SK-N-SH (cell line): ENCODE results near the gene DNAJB12. TPM values are rescaled to one million over a fixed set of nuclear protein-coding genes. Genes with fewer than 3 reads are reported as not detected.
"Not testable (repeated sequence)": the region's sequence is repeated elsewhere in the genome, so short reads cannot be mapped to it uniquely, and the experiment has no call there.

Experiments used
- CTCF ChIA-PET: fragments of 300-600, 350-600 bp; formaldehyde crosslinking; extraction: SDS; loops from one replicate; lab custom pipeline; 2021; lab: Yijun Ruan, JAX
- POLR2A ChIA-PET: fragments of 350-600 bp; sonication (Branson Sonifier 250); formaldehyde crosslinking; extraction: SDS; loops from one replicate; lab custom pipeline; 2020; ENCODE audit warnings: antibody characterized with exemption, inconsistent platforms; lab: Yijun Ruan, JAX
- DNase-seq: peaks from one replicate; pipeline ENCODE4 v3.0.0; 2012
- H2AFZ ChIP-seq: fragments of 200-600 bp; sonication (generic); 2 replicates; pipeline ENCODE4 v1.8.1; 2016; ENCODE audit warnings: antibody characterized with exemption, mild to moderate bottlenecking, low read depth
- H3F3A ChIP-seq: fragments of 200-600 bp; sonication (generic); replicated peaks from 2 replicates; pipeline ENCODE3; 2016; ENCODE audit warnings: antibody characterized with exemption, mild to moderate bottlenecking; ENCODE audit not compliant: insufficient read depth
- H3K27ac ChIP-seq, 2 experiments: fragments of 200-500 bp in 1 of 2; fragments of 200-600 bp in 1 of 2; sonication (Bioruptor generic) in 1 of 2; sonication (generic), shearing (Covaris generic) in 1 of 2; 2 replicates each; pipeline versions ENCODE4 v1.5.1 to v1.6.1; 2014 to 2016; ENCODE audit warnings: low read depth in 2 of 2, inconsistent platforms in 1 of 2, low read length in 1 of 2, mild to moderate bottlenecking in 1 of 2, mixed read lengths in 1 of 2
- H3K27me3 ChIP-seq: fragments of 200-600 bp; sonication (generic), shearing (Covaris generic); 2 replicates; pipeline ENCODE4 v1.6.1; 2016; ENCODE audit warnings: mixed run types; ENCODE audit not compliant: insufficient read depth
- H3K36me3 ChIP-seq, 2 experiments: fragments of 200-500 bp in 1 of 2; fragments of 200-600 bp in 1 of 2; sonication (Bioruptor generic) in 1 of 2; sonication (generic) in 1 of 2; replicated peaks in 1 of 2; 2 replicates each; pipeline versions ENCODE3 to v1.5.1; 2014 to 2016; ENCODE audit warnings: low read length in 1 of 2, mild to moderate bottlenecking in 1 of 2; ENCODE audit not compliant: insufficient read depth in 2 of 2, control insufficient read depth in 1 of 2
- H3K4me1 ChIP-seq, 2 experiments: fragments of 200-500 bp in 1 of 2; fragments of 200-600 bp in 1 of 2; sonication (Bioruptor generic) in 1 of 2; sonication (generic), shearing (Covaris generic) in 1 of 2; 2 replicates each; pipeline versions ENCODE4 v1.5.1 to v1.6.1; 2014 to 2016; ENCODE audit warnings: low read depth in 1 of 2, low read length in 1 of 2, mixed run types in 1 of 2; ENCODE audit not compliant: insufficient read depth in 2 of 2, control insufficient read depth in 1 of 2
- H3K4me2 ChIP-seq: fragments of 200-600 bp; sonication (generic), shearing (Covaris generic); 2 replicates; pipeline ENCODE4 v1.6.1; 2017; ENCODE audit warnings: mixed run types
- H3K4me3 ChIP-seq, 2 experiments: fragments of 200-500 bp in 1 of 2; fragments of 200-600 bp in 1 of 2; sonication (Bioruptor generic) in 1 of 2; sonication (generic), shearing (Covaris generic) in 1 of 2; 2 replicates each; pipeline versions ENCODE4 v1.5.1 to v1.8.1; 2014 to 2016; ENCODE audit warnings: low read depth in 2 of 2, inconsistent platforms in 1 of 2, low read length in 1 of 2, mild to moderate bottlenecking in 1 of 2, mixed read lengths in 1 of 2, moderate library complexity in 1 of 2
- H3K79me2 ChIP-seq: fragments of 200-600 bp; sonication (generic); 2 replicates; pipeline ENCODE4 v1.8.1; 2017; ENCODE audit warnings: mild to moderate bottlenecking; ENCODE audit not compliant: insufficient read depth
- H3K9ac ChIP-seq: fragments of 200-600 bp; sonication (generic); 2 replicates; pipeline ENCODE4 v1.6.1; 2017; ENCODE audit warnings: mixed run types
- H3K9me2 ChIP-seq: fragments of 200-600 bp; sonication (generic); 2 replicates; pipeline ENCODE4 v1.6.1; 2017; ENCODE audit warnings: mixed run types
- H3K9me3 ChIP-seq: fragments of 200-600 bp; sonication (generic); 2 replicates; pipeline ENCODE4 v1.6.1; 2017; ENCODE audit warnings: mixed run types, mild to moderate bottlenecking, moderate library complexity
- H4K20me1 ChIP-seq: fragments of 200-600 bp; sonication (generic); 2 replicates; pipeline ENCODE4 v1.6.1; 2017; ENCODE audit warnings: mild to moderate bottlenecking, mixed run types; ENCODE audit not compliant: insufficient read depth
- CHD2 ChIP-seq: fragments of 150-350 bp; IDR thresholded peaks from 2 replicates; pipeline ENCODE4 v1.6.1; 2018; ENCODE audit warnings: low read length; ENCODE audit not compliant: partially characterized antibody
- EP300 ChIP-seq, 2 experiments: IDR thresholded peaks; 2 replicates each; pipeline versions ENCODE4 v1.4.0 to v1.6.1; 2012; ENCODE audit warnings: borderline replicate concordance in 1 of 2, low read depth in 1 of 2, low read length in 1 of 2
- EZH2phosphoT487 ChIP-seq: fragments of 200-600 bp; sonication (generic); IDR thresholded peaks from 2 replicates; pipeline ENCODE4 v1.6.1; 2017; ENCODE audit warnings: low read depth, mixed run types, mild to moderate bottlenecking, antibody characterized with exemption, moderate library complexity, borderline replicate concordance
- FOSL2 ChIP-seq: IDR thresholded peaks from 2 replicates; pipeline ENCODE4 v1.4.0; 2012; ENCODE audit warnings: low read depth, mild to moderate bottlenecking, moderate library complexity, borderline replicate concordance
- GABPA ChIP-seq: IDR thresholded peaks from 2 replicates; pipeline ENCODE4 v1.4.0; 2012; ENCODE audit warnings: low read depth, mild to moderate bottlenecking
- MXI1 ChIP-seq: IDR thresholded peaks from 2 replicates; pipeline ENCODE4 v1.6.1; 2012; ENCODE audit warnings: mild to moderate bottlenecking, low read depth, low read length, improper control_type of control experiment
- NFIC ChIP-seq: IDR thresholded peaks from 2 replicates; pipeline ENCODE4 v1.4.0; 2012; ENCODE audit warnings: borderline replicate concordance
- SIN3A ChIP-seq: IDR thresholded peaks from 2 replicates; pipeline ENCODE4 v1.6.1; 2012; ENCODE audit warnings: low read depth, mild to moderate bottlenecking, low read length, moderate library complexity, borderline replicate concordance
- WGBS: methylation state at CpG from one replicate; pipeline ENCODE4 v1.1.6; 2017; ENCODE audit warnings: low lambda C conversion rate; 5-methylcytosine and 5-hydroxymethylcytosine counted together
- polyA plus RNA-seq, 3 experiments: library from polyadenylated mRNA; depleted of rRNA; stranded (reverse); fragments of >200 nt; gene quantifications; 2 replicates each; pipeline ENCODE4 v1.2.3, GENCODE V29; 2012

Gene DNAJB12
- polyA plus RNA-seq, 1 of the 3 experiments (the other 2 are of a cell fraction) = 25.8 TPM

GRCh38 chr10:72309290-72310240 is 45.2 kb downstream of the DNAJB12 start:
- H3K27me3 ChIP-seq = no peaks in the 10 kb centered on the region
- 95% methylated on average over 19 of the region's 21 CpGs for WGBS
- H2AFZ ChIP-seq = no peak overlapping the region
- ChIA-PET CTCF (interaction anchor here (1.3 to 3.1 kb wide), 3 partner anchors 10 to 34 kb away, joined by 3 to 13 read pairs (median 6); no protein-coding TSS in a partner anchor), POLR2A (interaction anchor here (0.9 to 2.0 kb wide), 6 partner anchors 11 to 50 kb away, joined by 3 to 11 read pairs (median 4); partner anchors contain the start of gene DDIT4)
- no peaks in the 10 kb centered on the region for H4K20me1 ChIP-seq
- H3K36me3 ChIP-seq = no peaks in the 10 kb centered on the region
- H3F3A ChIP-seq = no peaks in the 10 kb centered on the region
- no peak overlapping the region for H3K4me3 ChIP-seq
- no peaks in the 10 kb centered on the region for H3K79me2 ChIP-seq
- no peak for DNase-seq
- peak overlapping the region in 1 of 2 experiments; percentile 78; a peak in 1 of 4 replicates for H3K27ac ChIP-seq
- H3K9ac ChIP-seq = no peak overlapping the region
- H3K4me2 ChIP-seq = no peak overlapping the region
- no peaks in the 10 kb centered on the region for H3K9me2 ChIP-seq
- peaks cover 9 to 29% of the 10 kb centered on the region in 2 experiments; a peak in 2 of 4 replicates for H3K4me1 ChIP-seq
- no peaks in the 10 kb centered on the region for H3K9me3 ChIP-seq
- TF ChIP-seq GABPA = no peak
- TF ChIP-seq MXI1 = peak; percentile 67; the same call in 1 of the 2 replicates

GRCh38 chr10:72308320-72308987 is 46.3 kb downstream of the DNAJB12 start:
- peak overlapping the region; percentile 41 to 78 for H3K27ac ChIP-seq
- no peaks in the 10 kb centered on the region for H3K9me3 ChIP-seq
- no peak overlapping the region for H3K4me3 ChIP-seq
- no peaks in the 10 kb centered on the region for H3F3A ChIP-seq
- no peak overlapping the region for H3K9ac ChIP-seq
- no peaks in the 10 kb centered on the region for H4K20me1 ChIP-seq
- no peaks in the 10 kb centered on the region for H3K36me3 ChIP-seq
- ChIA-PET CTCF (interaction anchor here (0.8 to 3.1 kb wide), 7 partner anchors 8 to 40 kb away, joined by 3 to 13 read pairs (median 4); no protein-coding TSS in a partner anchor), POLR2A (interaction anchor here (0.8 to 2.0 kb wide), 7 partner anchors 9 to 48 kb away, joined by 3 to 11 read pairs (median 3); partner anchors contain the start of gene DDIT4)
- TF ChIP-seq MXI1 (0 out of 2 replicates have a peak, but pooled peaks have one; percentile 17), EZH2phosphoT487 (no peak), EP300 (IDR thresholded peaks at IDR 0.05; ENCODE audit: borderline replicate concordance in 1 of 2, low read depth in 1 of 2, low read length in 1 of 2) (no peak), SIN3A (0 out of 2 replicates have a peak, but pooled peaks have one; percentile 40), FOSL2 (peak; percentile 31; the same call in 1 of the 2 replicates), NFIC (peak; percentile 71), CHD2 (peak; percentile 20)
- H3K79me2 ChIP-seq = no peaks in the 10 kb centered on the region
- peak; percentile 78 for DNase-seq
- peak overlapping the region; percentile 62 for H2AFZ ChIP-seq
- H3K4me1 ChIP-seq = peaks cover 9 to 29% of the 10 kb centered on the region in 2 experiments; a peak in 2 of 4 replicates
- no peaks in the 10 kb centered on the region for H3K9me2 ChIP-seq
- H3K27me3 ChIP-seq = no peaks in the 10 kb centered on the region
- WGBS = 44% methylated on average over 6 of the region's 7 CpGs
- no peak overlapping the region for H3K4me2 ChIP-seq

GRCh38 chr10:72307711-72308110 is 47.0 kb downstream of the DNAJB12 start:
- not testable (repeated sequence) for H3K27ac ChIP-seq, H3K4me3 ChIP-seq, H3K9ac ChIP-seq, H3K9me2 ChIP-seq, H3F3A ChIP-seq, H3K9me3 ChIP-seq, H2AFZ ChIP-seq, DNase-seq, H3K4me2 ChIP-seq, H4K20me1 ChIP-seq, H3K27me3 ChIP-seq, H3K79me2 ChIP-seq, H3K36me3 ChIP-seq
- H3K4me1 ChIP-seq = peaks cover 9 to 29% of the 10 kb centered on the region in 2 experiments; a peak in 2 of 4 replicates
- 97% methylated on average over 7 of the region's 7 CpGs for WGBS
- CTCF ChIA-PET = interaction anchor here (1.0 to 3.1 kb wide), 4 partner anchors 9 to 28 kb away, joined by 3 to 13 read pairs (median 4); no protein-coding TSS in a partner anchor
- POLR2A ChIA-PET = interaction anchor here (0.8 to 1.3 kb wide), 3 partner anchors 9 to 34 kb away, joined by 3 to 11 read pairs (median 3); partner anchors contain the start of gene DDIT4
